ENCODE results near the gene MZT2A.
"Not testable (repeated sequence)": the region's sequence is repeated elsewhere in the genome, so short reads cannot be mapped to it uniquely, and the experiment has no call there.

DNA sequence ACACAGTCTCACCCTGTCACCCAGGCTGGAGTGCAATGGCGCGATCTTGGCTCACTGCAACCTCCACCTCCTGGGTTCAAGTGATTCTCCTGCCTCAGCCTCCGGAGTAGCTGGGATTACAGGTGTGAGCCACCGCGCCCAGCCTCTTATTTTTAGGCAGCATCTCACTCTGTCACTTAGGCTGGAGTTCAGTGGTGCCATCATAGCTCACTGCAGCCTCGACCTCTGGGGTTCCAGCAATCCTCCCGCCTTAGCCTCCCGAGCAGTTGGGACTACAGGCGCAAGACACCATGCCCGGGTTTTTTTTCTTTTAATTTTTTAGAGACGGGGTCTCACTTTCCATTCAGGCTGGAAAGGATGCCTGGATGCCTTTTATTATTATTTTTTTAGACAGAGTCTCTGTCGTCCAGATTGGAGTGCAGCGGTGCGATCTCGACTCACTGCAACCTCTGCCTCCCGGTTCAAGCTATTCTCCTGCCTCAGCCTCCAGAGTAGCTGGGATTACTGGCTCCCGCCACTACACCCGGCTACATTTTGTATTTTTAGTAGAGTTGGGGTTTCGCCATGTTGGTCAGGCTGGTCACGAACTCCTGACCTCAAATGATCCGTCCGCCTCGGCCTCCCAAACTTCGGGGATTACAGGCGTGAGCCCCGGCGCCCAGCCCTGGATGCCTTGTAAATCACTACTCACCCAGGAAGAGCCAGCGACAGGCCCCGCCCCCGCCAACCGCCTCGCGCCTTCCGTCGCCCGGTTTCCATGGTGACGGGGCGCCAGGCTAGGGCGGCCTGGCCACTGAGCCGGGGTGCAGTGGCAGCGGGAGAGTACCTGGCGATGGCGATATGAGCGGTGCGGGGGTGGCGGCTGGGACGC lies 35.2 kb upstream of the MZT2A start, which contains the start of gene CCDC74A:
- not testable (repeated sequence) for TF ChIP-seq RAD21 (IDR thresholded peaks at IDR 0.05; ENCODE audit: low read depth); NFIC (IDR thresholded peaks at IDR 0.05); CEBPB (IDR thresholded peaks at IDR 0.05); ZBTB7A (IDR thresholded peaks at IDR 0.05; ENCODE audit: low read depth); CREB1 (IDR thresholded peaks at IDR 0.05; ENCODE audit: low read depth); YY1 (IDR thresholded peaks at IDR 0.05; ENCODE audit: low read depth); FOXM1 (IDR thresholded peaks at IDR 0.05; ENCODE audit: borderline replicate concordance, low read depth); TAF1 (IDR thresholded peaks at IDR 0.05; ENCODE audit: low read depth); TCF12 (IDR thresholded peaks at IDR 0.05; ENCODE audit: low read depth); EGR1 (IDR thresholded peaks at IDR 0.05); EP300 (IDR thresholded peaks at IDR 0.05; ENCODE audit: borderline replicate concordance)
- TF ChIP-seq, protein P1, sequence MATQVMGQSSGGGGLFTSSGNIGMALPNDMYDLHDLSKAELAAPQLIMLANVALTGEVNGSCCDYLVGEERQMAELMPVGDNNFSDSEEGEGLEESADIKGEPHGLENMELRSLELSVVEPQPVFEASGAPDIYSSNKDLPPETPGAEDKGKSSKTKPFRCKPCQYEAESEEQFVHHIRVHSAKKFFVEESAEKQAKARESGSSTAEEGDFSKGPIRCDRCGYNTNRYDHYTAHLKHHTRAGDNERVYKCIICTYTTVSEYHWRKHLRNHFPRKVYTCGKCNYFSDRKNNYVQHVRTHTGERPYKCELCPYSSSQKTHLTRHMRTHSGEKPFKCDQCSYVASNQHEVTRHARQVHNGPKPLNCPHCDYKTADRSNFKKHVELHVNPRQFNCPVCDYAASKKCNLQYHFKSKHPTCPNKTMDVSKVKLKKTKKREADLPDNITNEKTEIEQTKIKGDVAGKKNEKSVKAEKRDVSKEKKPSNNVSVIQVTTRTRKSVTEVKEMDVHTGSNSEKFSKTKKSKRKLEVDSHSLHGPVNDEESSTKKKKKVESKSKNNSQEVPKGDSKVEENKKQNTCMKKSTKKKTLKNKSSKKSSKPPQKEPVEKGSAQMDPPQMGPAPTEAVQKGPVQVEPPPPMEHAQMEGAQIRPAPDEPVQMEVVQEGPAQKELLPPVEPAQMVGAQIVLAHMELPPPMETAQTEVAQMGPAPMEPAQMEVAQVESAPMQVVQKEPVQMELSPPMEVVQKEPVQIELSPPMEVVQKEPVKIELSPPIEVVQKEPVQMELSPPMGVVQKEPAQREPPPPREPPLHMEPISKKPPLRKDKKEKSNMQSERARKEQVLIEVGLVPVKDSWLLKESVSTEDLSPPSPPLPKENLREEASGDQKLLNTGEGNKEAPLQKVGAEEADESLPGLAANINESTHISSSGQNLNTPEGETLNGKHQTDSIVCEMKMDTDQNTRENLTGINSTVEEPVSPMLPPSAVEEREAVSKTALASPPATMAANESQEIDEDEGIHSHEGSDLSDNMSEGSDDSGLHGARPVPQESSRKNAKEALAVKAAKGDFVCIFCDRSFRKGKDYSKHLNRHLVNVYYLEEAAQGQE (IDR thresholded peaks at IDR 0.05; ENCODE audit: low read depth) = not testable (repeated sequence)
- TF ChIP-seq, protein P2, sequence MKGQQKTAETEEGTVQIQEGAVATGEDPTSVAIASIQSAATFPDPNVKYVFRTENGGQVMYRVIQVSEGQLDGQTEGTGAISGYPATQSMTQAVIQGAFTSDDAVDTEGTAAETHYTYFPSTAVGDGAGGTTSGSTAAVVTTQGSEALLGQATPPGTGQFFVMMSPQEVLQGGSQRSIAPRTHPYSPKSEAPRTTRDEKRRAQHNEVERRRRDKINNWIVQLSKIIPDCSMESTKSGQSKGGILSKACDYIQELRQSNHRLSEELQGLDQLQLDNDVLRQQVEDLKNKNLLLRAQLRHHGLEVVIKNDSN (IDR thresholded peaks at IDR 0.05) = not testable (repeated sequence)
- TF ChIP-seq, protein P3, sequence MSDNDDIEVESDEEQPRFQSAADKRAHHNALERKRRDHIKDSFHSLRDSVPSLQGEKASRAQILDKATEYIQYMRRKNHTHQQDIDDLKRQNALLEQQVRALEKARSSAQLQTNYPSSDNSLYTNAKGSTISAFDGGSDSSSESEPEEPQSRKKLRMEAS (IDR thresholded peaks at IDR 0.05) = not testable (repeated sequence)

Data from Ishikawa (cell line).